H9 (cell line): ENCODE data around the gene TUBB6. TPM values are rescaled to one million over a fixed set of nuclear protein-coding genes. Genes with fewer than 3 reads are reported as not detected.

ENCODE experiments used
- DNase-seq: peaks from one replicate; pipeline ENCODE4 v3.0.0-alpha.2; 2017
- H2AFZ ChIP-seq: one replicate; pipeline ENCODE4 v1.6.1; 2013; ENCODE audit warnings: mild to moderate bottlenecking, low read length, control low read depth, moderate library complexity
- H2AK5ac ChIP-seq: 2 replicates; pipeline ENCODE4 v1.6.1; 2013; ENCODE audit warnings: low read length, control low read depth, mixed read lengths; ENCODE audit not compliant: insufficient read length
- H2BK120ac ChIP-seq: one replicate; pipeline ENCODE4 v1.6.1; 2013; ENCODE audit warnings: low read depth, mild to moderate bottlenecking, low read length, control low read depth, inconsistent platforms; ENCODE audit not compliant: poor library complexity, severe bottlenecking
- H2BK12ac ChIP-seq: 2 replicates; pipeline ENCODE4 v1.6.1; 2013; ENCODE audit warnings: low read length, control low read depth, mixed read lengths, low read depth; ENCODE audit not compliant: insufficient read length
- H2BK15ac ChIP-seq: 2 replicates; pipeline ENCODE4 v1.6.1; 2013; ENCODE audit warnings: low read depth, low read length, control low read depth
- H2BK20ac ChIP-seq: one replicate; pipeline ENCODE4 v1.6.1; 2013; ENCODE audit warnings: low read depth, mild to moderate bottlenecking, low read length, control low read depth, inconsistent platforms; ENCODE audit not compliant: poor library complexity, severe bottlenecking
- H2BK5ac ChIP-seq: 2 replicates; pipeline ENCODE4 v1.6.1; 2013; ENCODE audit warnings: low read length, control low read depth, mixed read lengths; ENCODE audit not compliant: insufficient read length
- H3K14ac ChIP-seq: 2 replicates; pipeline ENCODE4 v1.6.1; 2013; ENCODE audit warnings: low read length, control low read depth; ENCODE audit not compliant: insufficient read depth
- H3K18ac ChIP-seq: 2 replicates; pipeline ENCODE4 v1.6.1; 2013; ENCODE audit warnings: low read depth, mild to moderate bottlenecking, mixed read lengths, low read length, control low read depth; ENCODE audit not compliant: insufficient read length
- H3K23ac ChIP-seq: 2 replicates; pipeline ENCODE4 v1.6.1; 2013; ENCODE audit warnings: low read length, control low read depth, mixed read lengths, low read depth; ENCODE audit not compliant: insufficient read length
- H3K23me2 ChIP-seq: 2 replicates; pipeline ENCODE4 v1.6.1; 2013; ENCODE audit warnings: low read depth, mild to moderate bottlenecking, mixed read lengths, low read length, control low read depth; ENCODE audit not compliant: insufficient read length, poor library complexity, severe bottlenecking
- H3K27ac ChIP-seq: 2 replicates; pipeline ENCODE4 v1.5.1; 2013; ENCODE audit warnings: low read length, control low read depth, mixed read lengths, low read depth; ENCODE audit not compliant: insufficient read length
- H3K27me3 ChIP-seq: 2 replicates; pipeline ENCODE4 v1.6.1; 2013; ENCODE audit warnings: low read length, control low read depth, inconsistent platforms; ENCODE audit not compliant: insufficient read depth
- H3K4ac ChIP-seq: 2 replicates; pipeline ENCODE4 v1.6.1; 2013; ENCODE audit warnings: low read depth, mild to moderate bottlenecking, control low read depth, inconsistent platforms, low read length, moderate library complexity
- H3K4me1 ChIP-seq: 2 replicates; pipeline ENCODE4 v1.6.1; 2013; ENCODE audit warnings: low read length, control low read depth, inconsistent platforms; ENCODE audit not compliant: insufficient read depth
- H3K4me2 ChIP-seq: 2 replicates; pipeline ENCODE4 v1.6.1; 2013; ENCODE audit warnings: low read length, control low read depth, mixed read lengths; ENCODE audit not compliant: insufficient read length, insufficient read depth
- H3K56ac ChIP-seq: 2 replicates; pipeline ENCODE4 v1.6.1; 2013; ENCODE audit warnings: low read depth, mild to moderate bottlenecking, mixed read lengths, low read length, control low read depth; ENCODE audit not compliant: insufficient read length
- H3K79me1 ChIP-seq: 2 replicates; pipeline ENCODE4 v1.6.1; 2013; ENCODE audit warnings: low read depth, mild to moderate bottlenecking, moderate library complexity, low read length, control low read depth, inconsistent platforms; ENCODE audit not compliant: insufficient read depth, poor library complexity, severe bottlenecking
- H3K79me2 ChIP-seq: 2 replicates; pipeline ENCODE4 v1.6.1; 2013; ENCODE audit warnings: low read length, control low read depth, inconsistent platforms; ENCODE audit not compliant: insufficient read depth
- H3K9ac ChIP-seq: 2 replicates; pipeline ENCODE4 v1.6.1; 2013; ENCODE audit warnings: low read length, control low read depth, mixed read lengths; ENCODE audit not compliant: insufficient read length; ENCODE audit errors: extremely low read depth
- H3K9me3 ChIP-seq: one replicate; pipeline ENCODE4 v1.6.1; 2013; ENCODE audit warnings: low read depth, low read length, inconsistent platforms; ENCODE audit not compliant: control insufficient read depth
- H3T11ph ChIP-seq: one replicate; pipeline ENCODE4 v1.6.1; 2013; ENCODE audit warnings: mild to moderate bottlenecking, low read length, control low read depth, inconsistent platforms
- H4K20me1 ChIP-seq: one replicate; pipeline ENCODE4 v1.6.1; 2013; ENCODE audit not compliant: control insufficient read depth, insufficient read length, insufficient read depth
- H4K5ac ChIP-seq: 2 replicates; pipeline ENCODE4 v1.6.1; 2013; ENCODE audit warnings: low read depth, mild to moderate bottlenecking, mixed read lengths, low read length, control low read depth; ENCODE audit not compliant: insufficient read length
- H4K8ac ChIP-seq: replicated peaks from 2 replicates; pipeline ENCODE4 v1.6.1; 2013; ENCODE audit warnings: low read length, control low read depth, mixed read lengths, low read depth; ENCODE audit not compliant: insufficient read length
- H4K91ac ChIP-seq: 2 replicates; pipeline ENCODE4 v1.6.1; 2013; ENCODE audit warnings: low read depth, mild to moderate bottlenecking, moderate library complexity, mixed read lengths, low read length, control low read depth; ENCODE audit not compliant: insufficient read length
- H3K27ac Mint-ChIP-seq, 3 experiments: 2 replicates in 2 of 3; 3 replicates in 1 of 3; pipeline ENCODE4 v1.8.0; 2020 to 2021; ENCODE audit warnings: mixed read lengths in 3 of 3, mild to moderate bottlenecking in 1 of 3, moderate library complexity in 1 of 3
- H3K27me3 Mint-ChIP-seq: 2 replicates; pipeline ENCODE4 v1.8.0; 2021; ENCODE audit warnings: low read depth, mild to moderate bottlenecking, moderate library complexity, mixed read lengths
- H3K36me3 Mint-ChIP-seq, 3 experiments: 2 replicates in 2 of 3; 3 replicates in 1 of 3; pipeline ENCODE4 v1.8.0; 2020 to 2021; ENCODE audit warnings: low read depth in 3 of 3, mixed read lengths in 3 of 3; ENCODE audit not compliant: insufficient read depth in 1 of 3
- H3K4me1 Mint-ChIP-seq, 2 experiments: 2 replicates each; pipeline ENCODE4 v1.8.0; 2020; ENCODE audit warnings: mixed read lengths in 2 of 2
- H3K4me3 Mint-ChIP-seq, 2 experiments: 2 replicates in 1 of 2; 3 replicates in 1 of 2; pipeline ENCODE4 v1.8.0; 2020 to 2021; ENCODE audit warnings: mild to moderate bottlenecking in 2 of 2, mixed read lengths in 2 of 2, moderate library complexity in 1 of 2
- H3K9me3 Mint-ChIP-seq, 2 experiments: 2 replicates in 1 of 2; 3 replicates in 1 of 2; pipeline ENCODE4 v1.8.0; 2020; ENCODE audit warnings: mild to moderate bottlenecking in 2 of 2, mixed read lengths in 2 of 2, moderate library complexity in 1 of 2
- WGBS: extraction: QIAGEN DNeasy Blood & Tissue Kit; methylation state at CpG from one replicate; pipeline ENCODE4 v1.1.7; 2013; ENCODE audit warnings: missing lambda C conversion rate, low lambda C conversion rate, mixed read lengths; ENCODE audit not compliant: insufficient read length; ENCODE audit errors: extremely low coverage; 5-methylcytosine and 5-hydroxymethylcytosine counted together
- total RNA-seq: library from RNA; stranded (reverse); gene quantifications from 2 replicates; pipeline ENCODE4 v1.2.1, GENCODE V29; 2021
- TF ChIP-seq, protein P1 (sequence below): fragments of 200-600 bp; sonication (generic); conservative IDR thresholded peaks from 3 replicates; pipeline ENCODE4 v1.8.0; 2021; ENCODE audit warnings: antibody characterized with exemption, mild to moderate bottlenecking

The TUBB6 gene
- total RNA-seq, 1 experiment from 2014 or later = 134 TPM

DNA sequence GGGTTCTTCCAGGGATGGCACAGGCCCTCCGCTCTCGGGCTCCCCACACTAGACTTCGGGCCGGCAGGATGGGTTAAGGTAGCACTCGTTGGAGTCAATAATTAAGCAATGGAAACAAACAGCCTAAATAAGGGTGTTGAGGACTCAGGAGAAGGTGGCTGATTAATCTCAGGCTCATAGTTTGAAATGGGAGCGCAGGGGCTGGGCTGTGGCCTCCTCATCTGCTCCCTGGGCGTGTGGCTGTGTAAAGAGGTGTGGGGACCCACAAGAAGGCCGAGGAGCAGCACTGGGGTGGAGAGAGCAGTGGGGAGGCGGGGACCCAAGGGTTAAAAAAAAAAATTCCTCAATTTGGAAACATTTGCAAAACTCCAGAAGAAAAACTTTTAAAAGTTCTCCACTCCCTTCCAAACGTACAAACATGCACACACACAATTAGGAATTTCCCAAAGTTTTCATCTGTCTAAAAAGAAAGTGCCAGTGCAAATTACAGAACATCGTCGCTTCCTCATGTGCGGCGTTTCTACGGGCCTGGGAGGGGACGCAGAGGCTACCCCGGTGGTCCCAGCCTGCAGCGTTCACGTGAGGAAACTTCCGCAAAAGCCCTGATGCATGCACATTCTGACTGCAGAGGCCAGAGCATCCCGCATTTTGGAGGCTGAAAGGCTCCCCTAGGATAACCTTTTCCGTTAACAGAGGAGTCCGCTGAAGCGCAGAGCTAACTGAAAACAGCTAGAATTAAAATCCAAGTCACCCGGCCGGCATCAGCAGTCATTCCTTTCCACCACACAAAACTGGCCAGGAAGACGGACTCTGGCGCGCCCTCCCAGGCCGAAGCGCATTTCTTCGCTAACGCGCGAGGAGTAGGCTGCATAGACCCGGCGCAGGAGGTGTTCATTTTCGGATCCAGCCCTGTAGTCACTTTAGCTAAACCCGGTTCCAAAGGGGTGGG, 1.0 kb upstream of the TUBB6 start:
- no peak overlapping the region for H2BK20ac ChIP-seq
- H4K91ac ChIP-seq = no peak overlapping the region
- no peak overlapping the region for H2BK5ac ChIP-seq
- H4K20me1 ChIP-seq = no peaks in the 10 kb centered on the region
- no peak overlapping the region for H2BK12ac ChIP-seq
- peaks cover 25 to 31% of the 10 kb centered on the region in 2 experiments for H3K4me1 Mint-ChIP-seq
- H4K8ac ChIP-seq = no peak overlapping the region
- peaks cover 5 to 12% of the 10 kb centered on the region in 2 experiments; a peak in 4 of 5 replicates for H3K9me3 Mint-ChIP-seq
- TF ChIP-seq, protein P1, sequence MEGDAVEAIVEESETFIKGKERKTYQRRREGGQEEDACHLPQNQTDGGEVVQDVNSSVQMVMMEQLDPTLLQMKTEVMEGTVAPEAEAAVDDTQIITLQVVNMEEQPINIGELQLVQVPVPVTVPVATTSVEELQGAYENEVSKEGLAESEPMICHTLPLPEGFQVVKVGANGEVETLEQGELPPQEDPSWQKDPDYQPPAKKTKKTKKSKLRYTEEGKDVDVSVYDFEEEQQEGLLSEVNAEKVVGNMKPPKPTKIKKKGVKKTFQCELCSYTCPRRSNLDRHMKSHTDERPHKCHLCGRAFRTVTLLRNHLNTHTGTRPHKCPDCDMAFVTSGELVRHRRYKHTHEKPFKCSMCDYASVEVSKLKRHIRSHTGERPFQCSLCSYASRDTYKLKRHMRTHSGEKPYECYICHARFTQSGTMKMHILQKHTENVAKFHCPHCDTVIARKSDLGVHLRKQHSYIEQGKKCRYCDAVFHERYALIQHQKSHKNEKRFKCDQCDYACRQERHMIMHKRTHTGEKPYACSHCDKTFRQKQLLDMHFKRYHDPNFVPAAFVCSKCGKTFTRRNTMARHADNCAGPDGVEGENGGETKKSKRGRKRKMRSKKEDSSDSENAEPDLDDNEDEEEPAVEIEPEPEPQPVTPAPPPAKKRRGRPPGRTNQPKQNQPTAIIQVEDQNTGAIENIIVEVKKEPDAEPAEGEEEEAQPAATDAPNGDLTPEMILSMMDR = no peak
- peak overlapping the region; percentile 81 to 89 for H3K4me3 Mint-ChIP-seq
- DNase-seq = no peak
- peaks cover 14% of the 10 kb centered on the region for H3K23me2 ChIP-seq
- no peak overlapping the region for H2AK5ac ChIP-seq
- no peak overlapping the region for H3T11ph ChIP-seq
- H3K27ac ChIP-seq = no peak overlapping the region
- peak overlapping the region in 1 of 3 experiments; percentile 55; a peak in 1 of 7 replicates for H3K27ac Mint-ChIP-seq
- no CpG with 5 or more reads among the region's 39 CpGs for WGBS
- H3K79me2 ChIP-seq = peaks cover 2% of the 10 kb centered on the region; the same call in 1 of the 2 replicates
- H2AFZ ChIP-seq = no peak overlapping the region
- H3K4me1 ChIP-seq = peaks cover 4% of the 10 kb centered on the region; the same call in 1 of the 2 replicates
- no peak overlapping the region for H3K4ac ChIP-seq
- H3K18ac ChIP-seq = no peak overlapping the region
- H3K36me3 Mint-ChIP-seq = peaks cover 24 to 26% (median 26%) of the 10 kb centered on the region in 3 experiments
- H3K9ac ChIP-seq = no peak overlapping the region
- no peaks in the 10 kb centered on the region for H3K79me1 ChIP-seq
- H3K27me3 ChIP-seq = peaks cover 7% of the 10 kb centered on the region; the same call in 1 of the 2 replicates
- H2BK120ac ChIP-seq = no peak overlapping the region
- H3K14ac ChIP-seq = peak overlapping the region; percentile 37; the same call in 1 of the 2 replicates
- H3K56ac ChIP-seq = no peak overlapping the region
- H4K5ac ChIP-seq = no peak overlapping the region
- no peak overlapping the region for H3K23ac ChIP-seq
- peak overlapping the region; percentile 60 for H3K4me2 ChIP-seq
- no peak overlapping the region for H2BK15ac ChIP-seq
- H3K27me3 Mint-ChIP-seq = peaks cover 32% of the 10 kb centered on the region
- H3K9me3 ChIP-seq = peaks cover under 1% of the 10 kb centered on the region
